Measurements from ENCODE around the gene TNFAIP8L3.

Gene TNFAIP8L3

DNA sequence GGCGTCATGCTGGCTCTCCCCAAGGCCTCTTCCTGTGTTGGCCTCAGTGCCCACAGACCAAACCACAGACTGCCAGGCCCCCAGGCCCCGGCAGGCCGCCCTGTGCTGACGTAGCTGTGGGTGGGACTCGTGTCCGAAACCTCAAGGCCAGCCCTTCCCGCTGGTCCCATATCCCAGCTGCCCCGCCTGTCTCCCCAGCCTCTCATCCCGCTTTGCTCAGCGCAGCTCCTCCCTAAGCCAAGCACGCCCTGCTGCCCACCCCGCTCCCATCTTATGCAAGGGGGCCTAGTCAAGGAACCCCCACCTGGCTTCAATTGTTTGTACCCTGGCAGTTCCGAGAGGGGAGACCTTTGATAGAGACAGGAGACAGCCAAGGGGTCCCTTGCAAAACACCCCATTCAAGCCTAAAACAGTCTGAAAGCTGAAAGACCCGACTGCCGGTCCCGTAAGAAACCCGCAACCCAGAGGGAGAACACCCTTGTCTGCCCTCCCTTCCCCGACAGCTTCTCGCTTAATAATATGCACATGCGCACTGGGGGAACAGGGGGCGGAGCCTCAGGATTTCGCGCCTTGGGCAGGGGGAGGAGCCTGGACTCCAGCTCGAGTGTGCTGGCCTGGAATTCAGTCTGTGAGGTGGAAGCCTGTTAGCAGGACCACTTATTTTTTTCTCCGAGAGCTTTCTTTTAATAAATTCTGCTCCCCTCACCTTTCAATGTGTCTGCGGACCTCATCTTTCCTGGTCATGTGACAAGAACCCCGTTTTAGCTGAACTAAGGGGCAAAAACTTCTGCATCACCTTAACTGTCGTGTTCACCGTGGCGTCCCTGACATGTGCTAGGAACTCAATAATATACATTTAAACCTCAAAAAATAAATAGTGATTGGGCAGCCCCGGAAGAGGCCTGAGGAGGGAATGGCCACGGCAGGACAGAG is 17.2 kb downstream of the TNFAIP8L3 start:
- in situ Hi-C loops (cut with MboI; ENCODE audit: low pct_unique_long_range_greater_than_20kb, low sequenced_read_pairs, unreplicated experiment), result no loop called here
- TF ChIP-seq, protein P1, sequence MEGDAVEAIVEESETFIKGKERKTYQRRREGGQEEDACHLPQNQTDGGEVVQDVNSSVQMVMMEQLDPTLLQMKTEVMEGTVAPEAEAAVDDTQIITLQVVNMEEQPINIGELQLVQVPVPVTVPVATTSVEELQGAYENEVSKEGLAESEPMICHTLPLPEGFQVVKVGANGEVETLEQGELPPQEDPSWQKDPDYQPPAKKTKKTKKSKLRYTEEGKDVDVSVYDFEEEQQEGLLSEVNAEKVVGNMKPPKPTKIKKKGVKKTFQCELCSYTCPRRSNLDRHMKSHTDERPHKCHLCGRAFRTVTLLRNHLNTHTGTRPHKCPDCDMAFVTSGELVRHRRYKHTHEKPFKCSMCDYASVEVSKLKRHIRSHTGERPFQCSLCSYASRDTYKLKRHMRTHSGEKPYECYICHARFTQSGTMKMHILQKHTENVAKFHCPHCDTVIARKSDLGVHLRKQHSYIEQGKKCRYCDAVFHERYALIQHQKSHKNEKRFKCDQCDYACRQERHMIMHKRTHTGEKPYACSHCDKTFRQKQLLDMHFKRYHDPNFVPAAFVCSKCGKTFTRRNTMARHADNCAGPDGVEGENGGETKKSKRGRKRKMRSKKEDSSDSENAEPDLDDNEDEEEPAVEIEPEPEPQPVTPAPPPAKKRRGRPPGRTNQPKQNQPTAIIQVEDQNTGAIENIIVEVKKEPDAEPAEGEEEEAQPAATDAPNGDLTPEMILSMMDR (IDR thresholded peaks at IDR 0.05; ENCODE audit: extremely low read depth, insufficient read depth, missing control alignments), result no peak
- DNase-seq (ENCODE audit: low spot score), result peak; percentile 84

DNA sequence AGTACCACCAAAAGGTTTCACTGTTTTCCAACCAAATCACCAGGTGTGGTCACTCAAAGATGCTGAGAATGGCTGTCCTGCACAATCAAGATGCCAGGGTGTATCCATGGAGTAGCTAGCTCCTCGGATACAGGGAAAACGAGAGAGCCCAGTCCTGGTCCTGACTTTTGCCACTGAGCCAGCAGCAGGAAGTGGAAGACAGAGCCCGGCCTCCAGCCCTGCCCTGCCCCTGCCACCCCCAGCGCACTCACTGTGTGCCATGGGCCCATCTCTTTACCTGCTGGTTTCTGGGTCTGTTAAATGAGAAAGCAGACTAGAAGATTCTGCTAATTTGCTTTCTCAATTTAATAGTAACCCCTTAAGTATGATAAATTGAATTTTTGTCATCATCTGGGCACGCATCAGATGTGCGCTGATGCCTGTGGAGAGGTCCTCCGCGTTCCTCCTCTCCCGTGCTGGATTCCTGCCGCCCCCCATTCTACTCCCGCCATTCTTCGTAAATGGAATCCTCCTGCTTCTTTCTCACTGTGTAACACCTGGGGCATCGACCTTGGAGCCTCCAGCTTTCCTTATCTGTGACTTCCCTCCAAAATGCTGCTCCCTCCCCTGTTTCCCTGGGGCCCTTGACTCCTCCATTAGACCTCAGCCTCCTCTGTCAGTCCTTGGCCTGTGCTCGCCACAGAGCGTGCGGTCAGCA is 18.0 kb downstream of the TNFAIP8L3 start:
- TF ChIP-seq, protein P1 (IDR thresholded peaks at IDR 0.05; ENCODE audit: extremely low read depth, insufficient read depth, missing control alignments), result no peak
- in situ Hi-C loops (cut with MboI; ENCODE audit: low pct_unique_long_range_greater_than_20kb, low sequenced_read_pairs, unreplicated experiment), result no loop called here
- DNase-seq (ENCODE audit: low spot score), result no peak

DNA sequence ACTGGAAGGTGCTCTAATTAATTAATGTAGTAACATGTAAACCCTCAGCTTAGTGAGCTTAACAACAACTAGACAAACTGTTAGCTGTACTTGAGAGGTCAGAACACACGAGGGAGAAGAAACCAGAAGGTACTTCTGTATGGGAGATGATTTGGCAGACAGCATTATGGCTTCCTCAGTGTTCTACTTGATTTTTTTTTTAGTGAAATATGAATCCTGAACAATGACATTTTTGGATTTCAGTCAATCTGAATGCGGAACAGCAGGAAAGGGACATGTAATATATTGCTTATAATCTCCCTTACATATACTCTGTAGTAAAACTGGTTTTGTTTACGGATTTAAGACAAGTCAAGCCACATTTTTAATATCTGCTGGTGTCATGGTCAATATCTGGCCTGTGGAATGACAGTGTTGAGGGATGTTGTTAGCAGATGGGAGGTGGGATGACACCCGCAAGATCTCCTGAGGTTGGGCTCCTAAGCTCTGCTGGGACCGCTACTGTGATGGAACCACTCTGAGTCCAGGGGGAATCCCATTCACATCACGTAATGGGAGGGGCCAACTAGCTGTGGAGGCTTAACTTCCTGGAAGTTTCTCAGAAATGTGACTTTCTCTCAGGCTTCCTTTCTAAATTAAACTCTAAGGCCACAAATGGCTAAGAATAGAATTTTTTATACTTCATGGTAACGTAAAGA is 18.7 kb downstream of the TNFAIP8L3 start:
- TF ChIP-seq, protein P1 (IDR thresholded peaks at IDR 0.05; ENCODE audit: extremely low read depth, insufficient read depth, missing control alignments), result no peak
- in situ Hi-C loops (cut with MboI; ENCODE audit: low pct_unique_long_range_greater_than_20kb, low sequenced_read_pairs, unreplicated experiment), result no loop called here
- DNase-seq (ENCODE audit: low spot score), result no peak

DNA sequence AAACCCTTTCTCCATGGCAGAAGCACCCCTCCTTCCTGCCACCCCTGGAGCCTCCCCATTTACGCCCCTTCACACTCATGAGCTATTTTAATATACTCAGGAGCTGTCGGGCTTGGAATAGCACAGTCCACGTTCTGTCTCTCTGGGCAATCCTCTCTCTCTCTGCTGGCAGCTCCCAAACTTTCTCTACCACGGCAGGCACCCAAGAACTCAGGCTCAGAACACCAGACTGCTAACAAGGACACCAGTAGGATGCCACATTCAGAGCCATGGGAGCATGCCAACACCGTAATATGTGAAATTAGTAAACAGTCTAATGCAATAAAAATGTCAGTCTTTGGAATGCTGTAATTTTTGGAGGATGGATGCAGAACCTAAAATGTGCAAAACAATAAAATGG is 19.3 kb downstream of the TNFAIP8L3 start:
- DNase-seq (ENCODE audit: low spot score), result no peak
- in situ Hi-C loops (cut with MboI; ENCODE audit: low pct_unique_long_range_greater_than_20kb, low sequenced_read_pairs, unreplicated experiment), result no loop called here
- TF ChIP-seq, protein P1 (IDR thresholded peaks at IDR 0.05; ENCODE audit: extremely low read depth, insufficient read depth, missing control alignments), result no peak

DNA sequence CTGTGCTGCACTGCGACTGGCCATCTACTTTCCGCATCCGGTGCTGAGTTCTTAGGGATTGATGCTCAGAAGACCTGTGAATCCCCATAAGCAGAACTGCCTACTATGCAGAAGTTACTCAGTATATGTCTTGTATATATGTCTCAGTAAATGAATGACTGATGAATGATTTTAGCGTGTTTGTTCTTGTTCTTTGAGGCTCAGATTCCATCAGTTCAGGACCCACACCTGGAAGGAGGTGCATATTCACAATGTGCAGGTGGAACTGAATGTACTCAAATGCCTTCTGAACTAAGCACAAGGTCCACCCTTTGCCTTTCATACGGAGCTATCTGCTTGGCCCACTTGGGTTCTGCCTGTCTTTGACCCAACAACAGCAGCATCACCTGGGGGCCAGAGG is 19.8 kb downstream of the TNFAIP8L3 start:
- in situ Hi-C loops (cut with MboI; ENCODE audit: low pct_unique_long_range_greater_than_20kb, low sequenced_read_pairs, unreplicated experiment), result no loop called here
- DNase-seq (ENCODE audit: low spot score), result no peak
- TF ChIP-seq, protein P1 (IDR thresholded peaks at IDR 0.05; ENCODE audit: extremely low read depth, insufficient read depth, missing control alignments), result no peak

DNA sequence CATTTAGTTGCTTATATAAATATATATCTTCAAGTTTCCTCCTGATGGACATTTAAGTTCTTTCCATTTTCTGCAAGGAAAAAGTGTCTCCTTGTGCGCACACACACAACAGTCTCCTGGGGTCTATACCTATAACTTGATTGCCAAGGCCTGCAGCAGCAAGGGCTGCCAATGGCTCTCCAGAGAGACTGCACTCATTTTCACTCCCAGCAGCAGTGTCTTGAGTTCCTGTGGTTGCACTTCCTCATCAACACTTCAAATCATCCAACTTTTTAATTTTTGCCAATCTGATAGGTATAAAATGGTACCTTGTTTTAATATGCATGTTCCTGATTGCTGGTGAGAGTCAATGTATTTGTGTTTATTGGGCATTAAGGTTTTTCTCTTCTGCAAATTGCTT is 23.1 kb downstream of the TNFAIP8L3 start:
- TF ChIP-seq, protein P1 (IDR thresholded peaks at IDR 0.05; ENCODE audit: extremely low read depth, insufficient read depth, missing control alignments), result no peak
- DNase-seq (ENCODE audit: low spot score), result no peak
- in situ Hi-C loops (cut with MboI; ENCODE audit: low pct_unique_long_range_greater_than_20kb, low sequenced_read_pairs, unreplicated experiment), result no loop called here

All from GM13977 (cell line).